ENCODE measurements around the gene AQP9.
A peak's percentile ranks its signal among the peaks of the same experiment; 100 is the strongest.
"Not testable (repeated sequence)": the region's sequence is repeated elsewhere in the genome, so short reads cannot be mapped to it uniquely, and the experiment has no call there.

The AQP9 gene

DNA sequence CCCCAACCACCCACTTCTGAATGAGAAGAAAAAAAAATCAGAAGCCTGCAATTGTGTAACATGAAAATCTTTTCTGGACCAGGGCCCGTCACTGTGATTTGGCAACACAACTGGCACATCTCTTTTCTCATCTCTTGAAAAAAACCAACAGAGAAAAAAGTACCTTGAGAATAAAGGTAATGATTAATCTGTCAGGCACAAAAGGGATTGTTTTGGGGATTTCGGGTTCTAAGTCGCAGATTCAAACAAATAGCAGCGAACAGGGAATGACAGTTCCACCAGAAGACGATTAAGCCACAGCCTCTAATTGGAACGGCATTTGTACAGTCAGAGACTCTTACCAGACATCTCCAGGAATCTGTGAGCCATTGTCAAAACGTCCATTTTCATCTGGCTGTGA, at the start of gene AQP9:
Gene AQP9 (plus strand): TSS at position 276 of the 400 bp plus-strand sequence. CDS start 185 bp downstream, outside the sequence.
- DNase-seq (ENCODE audit: low read depth in 2 of 2) = no peak

GRCh38 chr15:58095415-58095814, 42.8 kb upstream of the AQP9 start:
- no peak for DNase-seq (ENCODE audit: low read depth in 2 of 2)

DNA sequence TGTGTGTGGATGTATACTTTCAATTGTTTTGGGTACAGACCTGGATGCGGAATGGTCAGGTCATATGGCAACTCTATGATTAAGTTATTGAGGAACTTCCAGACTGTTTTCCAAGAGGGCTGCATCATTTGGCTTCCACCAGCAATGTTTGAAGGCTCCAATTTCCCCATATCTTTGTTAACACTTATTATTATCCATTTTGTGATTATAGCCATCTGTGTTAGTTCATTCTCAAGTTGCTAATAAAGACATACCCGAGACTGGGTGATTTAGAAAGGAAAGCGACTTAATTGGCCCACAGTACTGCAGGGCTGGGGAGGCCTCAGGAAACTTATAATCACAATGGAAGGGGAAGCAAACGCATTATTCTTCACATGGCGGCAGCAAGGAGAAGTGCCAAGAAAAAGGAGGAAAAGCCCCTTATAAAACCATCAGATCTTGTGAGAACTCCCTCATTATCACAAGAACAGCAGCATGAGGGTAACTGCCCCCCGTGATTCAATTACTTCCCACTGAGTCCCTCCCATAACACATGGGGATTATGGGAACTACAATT, 41.6 kb upstream of the AQP9 start:
- DNase-seq (ENCODE audit: low read depth in 2 of 2) = no peak

DNA sequence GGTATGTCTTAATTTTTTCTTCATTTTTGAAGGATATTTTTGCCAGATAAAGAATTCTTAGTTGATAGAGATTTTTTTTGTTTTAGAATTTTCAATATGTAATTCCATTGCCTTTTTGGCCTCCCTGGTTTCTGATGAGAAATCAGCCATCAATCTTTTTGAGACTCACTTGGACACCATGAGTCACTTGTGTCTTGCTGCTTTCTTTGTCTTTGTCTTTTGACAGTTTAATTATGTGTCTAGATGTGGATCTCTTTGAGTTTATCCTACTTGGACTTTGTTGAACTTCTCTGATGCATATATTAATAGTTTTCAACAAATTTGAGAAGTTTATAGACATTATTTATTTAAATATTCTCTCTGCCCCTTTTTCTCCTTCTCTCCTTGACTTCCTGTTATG, 34.7 kb upstream of the AQP9 start:
- DNase-seq (ENCODE audit: low read depth in 2 of 2) = no peak

GRCh38 chr15:58108117-58108516, 30.1 kb upstream of the AQP9 start:
- no peak for DNase-seq (ENCODE audit: low read depth in 2 of 2)

DNA sequence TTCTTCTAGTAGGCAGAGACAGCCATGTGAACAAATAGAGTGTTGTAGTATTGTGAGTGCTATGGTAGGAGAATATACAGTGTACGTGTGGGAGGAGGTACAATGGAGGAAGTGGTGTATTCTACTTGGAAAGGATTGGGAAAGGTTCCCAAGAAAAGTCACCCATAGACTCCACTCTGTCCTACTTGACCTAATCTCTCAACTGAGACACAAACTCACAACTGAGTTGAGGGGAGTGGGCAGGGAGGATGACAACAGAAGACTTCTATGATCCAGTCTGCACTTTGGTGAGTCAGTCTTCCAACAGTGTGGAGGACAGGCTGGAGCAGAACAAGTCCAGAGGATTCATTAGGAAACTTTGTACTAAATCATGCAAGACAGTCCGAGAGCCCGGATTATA, 28.8 kb upstream of the AQP9 start:
- DNase-seq (ENCODE audit: low read depth in 2 of 2) = no peak

DNA sequence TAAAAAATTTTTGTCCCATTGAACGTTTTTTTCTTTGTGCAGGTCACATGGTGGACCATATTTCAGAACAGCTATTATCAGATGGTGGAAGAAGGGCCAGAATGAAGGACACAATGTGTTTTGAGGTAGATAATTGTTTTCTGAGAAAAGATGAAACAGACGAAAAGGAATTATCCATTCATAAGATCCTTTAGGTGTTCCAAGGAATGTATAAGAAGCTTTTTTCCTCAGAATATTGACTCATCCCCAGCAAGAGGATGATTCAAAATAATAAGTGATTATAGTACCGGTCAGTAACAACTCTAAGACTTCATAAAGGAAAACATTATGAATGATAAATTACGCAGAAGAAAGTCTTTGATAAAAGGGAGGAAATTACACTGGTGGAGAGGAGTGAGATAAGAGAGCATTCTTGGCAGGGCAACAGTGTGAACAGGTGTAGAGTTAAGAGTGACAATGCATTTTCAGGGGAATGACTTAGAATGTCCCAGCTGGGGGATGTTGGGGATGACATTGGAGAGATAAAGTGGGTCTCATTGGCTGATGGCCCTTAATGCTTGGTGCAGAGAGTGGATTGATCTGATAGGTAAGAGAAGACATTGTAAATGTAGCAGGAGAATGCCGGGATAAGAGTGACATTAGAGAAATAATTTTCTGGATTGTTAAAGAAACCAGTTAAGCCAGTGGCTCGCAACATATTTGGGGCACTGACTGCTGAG, 27.0 kb upstream of the AQP9 start:
- no peak for DNase-seq (ENCODE audit: low read depth in 2 of 2)

DNA sequence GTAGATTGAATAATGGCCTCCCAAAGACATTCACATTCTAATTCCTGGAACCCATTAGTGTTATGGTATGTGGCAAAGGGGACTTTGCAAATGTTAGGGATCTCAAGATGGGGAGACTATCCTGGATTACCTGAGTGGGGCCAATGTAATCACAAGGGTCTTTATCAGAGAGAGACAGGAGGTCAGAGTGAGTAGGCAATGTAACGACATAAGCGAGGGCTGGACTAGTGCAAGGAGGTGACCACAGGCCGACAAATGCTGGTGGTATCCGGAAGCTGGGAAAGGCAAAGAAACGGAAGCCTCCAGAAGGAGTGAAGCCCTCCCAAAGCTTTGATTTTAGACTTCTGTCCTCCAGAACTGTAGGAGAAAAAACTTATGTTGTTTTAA, 26.5 kb upstream of the AQP9 start:
- DNase-seq (ENCODE audit: low read depth in 2 of 2) = no peak

- not testable (repeated sequence) for DNase-seq (ENCODE audit: low read depth in 2 of 2)
Observed at GRCh38 chr15:58113358-58113757, 24.8 kb upstream of the AQP9 start.

GRCh38 chr15:58114388-58114787, 23.8 kb upstream of the AQP9 start:
- DNase-seq (ENCODE audit: low read depth in 2 of 2) = no peak

GRCh38 chr15:58114812-58115211, 23.4 kb upstream of the AQP9 start:
- no peak for DNase-seq (ENCODE audit: low read depth in 2 of 2)

- DNase-seq (ENCODE audit: low read depth in 2 of 2) = no peak
Observed at GRCh38 chr15:58115692-58116091, 22.5 kb upstream of the AQP9 start.

- no peak for DNase-seq (ENCODE audit: low read depth in 2 of 2)
Observed at GRCh38 chr15:58117619-58118018, 20.6 kb upstream of the AQP9 start.

DNA sequence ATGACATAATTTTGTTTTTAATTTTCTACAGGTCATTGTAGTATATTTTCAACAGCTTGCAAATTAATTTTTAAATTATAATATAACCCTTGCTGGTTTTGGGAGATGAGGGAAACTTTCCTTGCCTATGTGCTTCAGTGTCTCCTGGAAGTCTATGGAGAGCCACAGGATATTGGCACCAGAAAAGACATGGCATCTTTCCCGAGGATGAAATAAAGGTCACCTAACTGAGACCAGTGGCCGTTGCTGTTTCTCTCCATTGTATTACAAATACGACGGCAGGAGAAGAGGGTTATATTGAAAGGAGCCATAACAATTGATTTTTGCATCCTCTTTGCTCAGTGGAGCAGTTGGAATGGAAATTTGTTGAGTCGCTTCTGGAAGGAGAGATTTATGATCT, 19.9 kb upstream of the AQP9 start:
- DNase-seq (ENCODE audit: low read depth in 2 of 2) = no peak

GRCh38 chr15:58119016-58119415, 19.2 kb upstream of the AQP9 start:
- no peak for DNase-seq (ENCODE audit: low read depth in 2 of 2)

GRCh38 chr15:58124585-58124984, 13.6 kb upstream of the AQP9 start:
- DNase-seq (ENCODE audit: low read depth in 2 of 2) = no peak

DNA sequence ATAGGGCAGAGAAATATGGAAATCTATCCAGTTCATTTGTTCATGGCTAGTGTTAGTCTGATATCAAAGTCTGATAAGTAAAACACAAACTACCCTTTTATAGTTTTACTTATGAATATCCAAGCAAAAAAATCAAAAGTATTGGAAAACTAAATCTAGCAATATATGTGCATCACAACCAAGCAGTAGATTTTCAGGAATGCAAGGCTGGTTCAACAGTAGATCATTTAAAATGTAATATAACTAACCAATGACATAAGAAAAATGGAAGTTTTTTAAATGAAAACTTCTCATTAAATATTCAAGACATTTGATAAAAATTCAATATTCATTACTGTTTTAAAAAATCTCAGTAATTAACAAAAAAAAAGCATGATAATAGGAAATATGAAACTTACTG, 12.8 kb upstream of the AQP9 start:
- no peak for DNase-seq (ENCODE audit: low read depth in 2 of 2)

GRCh38 chr15:58134886-58135285, 3.3 kb upstream of the AQP9 start:
- no peak for DNase-seq (ENCODE audit: low read depth in 2 of 2)

- no peak for DNase-seq (ENCODE audit: low read depth in 2 of 2)
Observed at GRCh38 chr15:58135511-58136174, 2.5 kb upstream of the AQP9 start.

GRCh38 chr15:58136731-58137130, 1.4 kb upstream of the AQP9 start:
- DNase-seq (ENCODE audit: low read depth in 2 of 2) = no peak

GRCh38 chr15:58137686-58138085, 495 bp upstream of the AQP9 start:
- DNase-seq (ENCODE audit: low read depth in 2 of 2) = no peak

DNA sequence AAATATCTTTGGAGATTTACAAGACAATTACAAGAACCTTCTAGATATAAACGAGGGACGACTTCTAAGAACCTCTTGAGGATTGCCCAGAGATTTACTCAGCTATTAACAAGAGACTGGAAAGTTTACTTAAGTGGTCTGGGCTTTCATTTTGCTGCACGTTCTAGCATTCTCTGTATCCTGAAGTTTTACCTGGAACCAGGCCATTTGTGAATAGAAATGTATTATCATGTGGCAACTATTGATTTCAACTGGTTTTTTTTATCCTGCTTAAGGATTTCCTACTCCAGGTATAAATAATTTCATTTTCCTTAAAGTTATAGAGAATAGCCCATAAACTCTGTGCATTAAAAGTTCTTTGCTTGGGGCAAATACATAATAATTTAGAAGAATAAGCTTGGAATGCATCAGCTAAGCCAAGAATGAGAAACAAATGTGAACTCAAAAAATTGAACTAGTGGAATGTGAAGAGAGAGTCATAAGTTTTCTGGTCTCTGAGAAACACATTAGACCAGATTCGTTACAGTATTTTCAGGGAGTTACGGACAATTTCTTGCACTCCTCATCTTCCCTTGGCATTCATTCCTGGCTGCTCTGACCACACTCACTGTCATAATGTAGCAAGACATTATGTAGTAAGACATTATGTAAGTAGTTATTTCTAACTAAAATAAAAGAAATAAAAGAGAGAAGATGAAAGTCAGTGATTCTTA, 1.3 kb downstream of the AQP9 start:
- DNase-seq (ENCODE audit: low read depth in 2 of 2) = peak; percentile 41 to 46

All from fibroblast of skin of left biceps (primary cell).